H1 (cell line): ENCODE measurements around the gene OR10A2. TPM values are rescaled to one million over a fixed set of nuclear protein-coding genes. Genes with fewer than 3 reads are reported as not detected.

Source experiments
- BRCA1 ChIP-seq: IDR thresholded peaks from 2 replicates; pipeline ENCODE4 v1.6.1; 2012; ENCODE audit warnings: low read depth, low read length, improper control_type of control experiment
- GTF2F1 ChIP-seq: IDR thresholded peaks from 2 replicates; pipeline ENCODE4 v1.6.1; 2012; ENCODE audit warnings: low read depth, low read length, improper control_type of control experiment, borderline replicate concordance
- POLR2A ChIP-seq, 2 experiments: IDR thresholded peaks; 1 replicate in 1 of 2; 2 replicates in 1 of 2; pipeline ENCODE4 v1.6.1; 2011; ENCODE audit warnings: low read depth in 2 of 2, low read length in 2 of 2, mild to moderate bottlenecking in 2 of 2; ENCODE audit errors: control extremely low read depth in 1 of 2
- RAD21 ChIP-seq, 2 experiments: IDR thresholded peaks in 1 of 2; conservative IDR thresholded peaks in 1 of 2; 2 replicates each; pipeline ENCODE4 v1.6.1; 2011; ENCODE audit warnings: low read depth in 2 of 2, low read length in 2 of 2, improper control_type of control experiment in 1 of 2, inconsistent platforms in 1 of 2, mild to moderate bottlenecking in 1 of 2, moderate library complexity in 1 of 2
- polyA plus RNA-seq, 7 experiments: library from polyadenylated mRNA; depleted of rRNA in 3 of 7; stranded (reverse) in 5 of 7; unstranded in 2 of 7; fragments of >200 nt in 5 of 7; fragments of 200-250 nt in 2 of 7; gene quantifications; 1 replicate in 5 of 7; 2 replicates in 1 of 7; 4 replicates in 1 of 7; pipeline versions ENCODE4 v1.2.1 to v1.2.3, GENCODE V29; 2011 to 2013; ENCODE audit warnings: missing spikeins in 2 of 7, mixed read lengths in 2 of 7
- total RNA-seq: library from RNA; stranded (reverse); fragmentation: NEBNext Ultra II Directional; extraction: Animal tissue kit (Norgen Biotek cat#: 25700); gene quantifications from 2 replicates; pipeline ENCODE4 v1.2.1, GENCODE V29; 2021
- TF ChIP-seq, protein P1 (sequence below), 3 experiments: IDR thresholded peaks; 1 replicate in 2 of 3; 2 replicates in 1 of 3; pipeline versions ENCODE4 v1.5.1 to v1.6.1; 2011; ENCODE audit warnings: low read length in 3 of 3, mild to moderate bottlenecking in 3 of 3, inconsistent platforms in 2 of 3, low read depth in 1 of 3, moderate library complexity in 1 of 3; ENCODE audit not compliant: insufficient read depth in 1 of 3; ENCODE audit errors: control extremely low read depth in 1 of 3

OR10A2 gene
- total and polyA plus RNA-seq, 2 of the 8 experiments (the other 6 are each of a cell fraction or from before 2014, with no cell fraction given), result not detected

DNA sequence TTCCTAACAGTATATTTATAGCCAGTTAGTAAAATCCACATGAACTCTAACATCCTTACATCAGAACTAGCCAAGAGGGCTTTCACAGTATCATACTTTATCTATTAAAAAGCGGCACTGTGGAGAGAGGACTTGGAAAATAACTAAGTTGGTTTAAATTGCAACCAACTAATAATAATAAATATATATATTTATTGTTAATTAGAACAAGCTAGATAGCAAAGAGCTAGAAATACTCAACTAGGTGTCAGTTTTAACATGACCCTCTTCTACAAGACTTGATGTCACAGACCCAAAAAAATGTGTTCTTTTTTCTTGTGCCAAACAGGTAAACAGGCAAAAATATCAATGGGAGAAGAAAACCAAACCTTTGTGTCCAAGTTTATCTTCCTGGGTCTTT lies 57.8 kb downstream of the OR10A2 start, which contains the start of gene OR2D3 (continued):
- TF ChIP-seq GTF2F1 (no peak), POLR2A (IDR thresholded peaks at IDR 0.05; ENCODE audit: control extremely low read depth in 1 of 2, low read depth in 2 of 2, low read length in 2 of 2) (no peak), RAD21 (IDR thresholded peaks at IDR 0.05 in 1 of 2, conservative IDR thresholded peaks at IDR 0.05 in 1 of 2; ENCODE audit: low read depth in 2 of 2, low read length in 2 of 2) (no peak), BRCA1 (no peak)
- TF ChIP-seq, protein P1, sequence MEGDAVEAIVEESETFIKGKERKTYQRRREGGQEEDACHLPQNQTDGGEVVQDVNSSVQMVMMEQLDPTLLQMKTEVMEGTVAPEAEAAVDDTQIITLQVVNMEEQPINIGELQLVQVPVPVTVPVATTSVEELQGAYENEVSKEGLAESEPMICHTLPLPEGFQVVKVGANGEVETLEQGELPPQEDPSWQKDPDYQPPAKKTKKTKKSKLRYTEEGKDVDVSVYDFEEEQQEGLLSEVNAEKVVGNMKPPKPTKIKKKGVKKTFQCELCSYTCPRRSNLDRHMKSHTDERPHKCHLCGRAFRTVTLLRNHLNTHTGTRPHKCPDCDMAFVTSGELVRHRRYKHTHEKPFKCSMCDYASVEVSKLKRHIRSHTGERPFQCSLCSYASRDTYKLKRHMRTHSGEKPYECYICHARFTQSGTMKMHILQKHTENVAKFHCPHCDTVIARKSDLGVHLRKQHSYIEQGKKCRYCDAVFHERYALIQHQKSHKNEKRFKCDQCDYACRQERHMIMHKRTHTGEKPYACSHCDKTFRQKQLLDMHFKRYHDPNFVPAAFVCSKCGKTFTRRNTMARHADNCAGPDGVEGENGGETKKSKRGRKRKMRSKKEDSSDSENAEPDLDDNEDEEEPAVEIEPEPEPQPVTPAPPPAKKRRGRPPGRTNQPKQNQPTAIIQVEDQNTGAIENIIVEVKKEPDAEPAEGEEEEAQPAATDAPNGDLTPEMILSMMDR (IDR thresholded peaks at IDR 0.05; ENCODE audit: control extremely low read depth in 1 of 3, insufficient read depth in 1 of 3, low read depth in 1 of 3, low read length in 3 of 3), result no peak

Other genes with a start within 250 kb of the OR10A2 start
- gene TPP1, start 243.6 kb upstream of the OR10A2 start, total RNA-seq, result 34.9 and 36.1 TPM in 2 replicates
- 58.4 and 77.5 TPM in 2 replicates for gene TPP1, start 243.6 kb upstream of the OR10A2 start, polyA plus RNA-seq (2011; rRNA removed)
- gene DCHS1, start 207.2 kb upstream of the OR10A2 start, total RNA-seq, result 10.5 and 11.3 TPM in 2 replicates
- gene DCHS1, start 207.2 kb upstream of the OR10A2 start, polyA plus RNA-seq (2011; rRNA removed), result 8.2 and 8.9 TPM in 2 replicates
- 70.5 and 71.7 TPM in 2 replicates for gene MRPL17, start 179.7 kb upstream of the OR10A2 start, total RNA-seq
- 44.5 and 55.7 TPM in 2 replicates for gene MRPL17, start 179.7 kb upstream of the OR10A2 start, polyA plus RNA-seq (2011; rRNA removed)
- gene OR2AG2, start 91.1 kb upstream of the OR10A2 start, total RNA-seq, result 0.17 and 0.22 TPM in 2 replicates
- gene OR2AG2, start 91.1 kb upstream of the OR10A2 start, polyA plus RNA-seq (2011; rRNA removed), result 0.49 and 0.74 TPM in 2 replicates
- gene OR2AG1, start 80.0 kb upstream of the OR10A2 start, total RNA-seq, result not detected in 2 replicates
- not detected in 2 replicates for gene OR2AG1, start 80.0 kb upstream of the OR10A2 start, polyA plus RNA-seq (2011; rRNA removed)
- 0.10 and 0.20 TPM in 2 replicates for gene OR6A2, start 63.4 kb upstream of the OR10A2 start, total RNA-seq
- gene OR6A2, start 63.4 kb upstream of the OR10A2 start, polyA plus RNA-seq (2011; rRNA removed), result 0.14 TPM in 2 replicates
- gene OR10A5, start 17.4 kb upstream of the OR10A2 start, total RNA-seq, result not detected in 2 replicates
- gene OR10A5, start 17.4 kb upstream of the OR10A2 start, polyA plus RNA-seq (2011; rRNA removed), result not detected in 2 replicates
- gene OR10A4, start 13.6 kb downstream of the OR10A2 start, total RNA-seq, result not detected in 2 replicates
- not detected in 2 replicates for gene OR10A4, start 13.6 kb downstream of the OR10A2 start, polyA plus RNA-seq (2011; rRNA removed)
- 0.29 TPM in 1 of 2 replicates, not detected in the other for gene OR2D2, start 29.4 kb downstream of the OR10A2 start, total RNA-seq
- gene OR2D2, start 29.4 kb downstream of the OR10A2 start, polyA plus RNA-seq (2011; rRNA removed), result 0.08 and 0.15 TPM in 2 replicates
- gene OR2D3, start 57.9 kb downstream of the OR10A2 start, total RNA-seq, result not detected in 2 replicates
- not detected in 2 replicates for gene OR2D3, start 57.9 kb downstream of the OR10A2 start, polyA plus RNA-seq (2011; rRNA removed)
- gene ZNF215, start 63.4 kb downstream of the OR10A2 start, total RNA-seq, result 17.1 and 17.9 TPM in 2 replicates
- gene ZNF215, start 63.4 kb downstream of the OR10A2 start, polyA plus RNA-seq (2011; rRNA removed), result 4.3 and 6.4 TPM in 2 replicates
- 3.2 and 5.0 TPM in 2 replicates for gene ZNF214, start 157.3 kb downstream of the OR10A2 start, total RNA-seq
- gene ZNF214, start 157.3 kb downstream of the OR10A2 start, polyA plus RNA-seq (2011; rRNA removed), result 0.71 and 0.80 TPM in 2 replicates
- gene NLRP14, start 157.4 kb downstream of the OR10A2 start, total RNA-seq, result 0.08 TPM in 1 of 2 replicates, not detected in the other
- 0.02 and 0.05 TPM in 2 replicates for gene NLRP14, start 157.4 kb downstream of the OR10A2 start, polyA plus RNA-seq (2011; rRNA removed)
- not detected in 2 replicates for gene RBMXL2, start 225.9 kb downstream of the OR10A2 start, total RNA-seq
- not detected in 2 replicates for gene RBMXL2, start 225.9 kb downstream of the OR10A2 start, polyA plus RNA-seq (2011; rRNA removed)